Activated gamma-delta T cell treated with Interleukin-2 at 50 U/mL for 16 hours (primary cell): ENCODE data around the gene TNRC6A.
"Not testable (repeated sequence)": the region's sequence is repeated elsewhere in the genome, so short reads cannot be mapped to it uniquely, and the experiment has no call there.

Source experiments
- DNase-seq: peaks from one replicate; pipeline ENCODE4 v3.0.0-alpha.2; 2020

Gene TNRC6A

GRCh38 chr16:24761526-24761925 lies 32.1 kb downstream of the TNRC6A start:
- no peak for DNase-seq

GRCh38 chr16:24764916-24765315 lies 35.5 kb downstream of the TNRC6A start:
- no peak for DNase-seq

- no peak for DNase-seq
Measured at GRCh38 chr16:24766057-24766456, 36.6 kb downstream of the TNRC6A start.

- no peak for DNase-seq
Measured at GRCh38 chr16:24769806-24770205, 40.4 kb downstream of the TNRC6A start.

- no peak for DNase-seq
Measured at GRCh38 chr16:24771132-24771778, 41.8 kb downstream of the TNRC6A start.

- no peak for DNase-seq
Measured at GRCh38 chr16:24771779-24772157, 42.3 kb downstream of the TNRC6A start.

- DNase-seq: no peak
Measured at GRCh38 chr16:24773771-24774427, 44.4 kb downstream of the TNRC6A start.

- DNase-seq: no peak
Measured at GRCh38 chr16:24774510-24774909, 45.1 kb downstream of the TNRC6A start.

- DNase-seq: no peak
Measured at GRCh38 chr16:24775455-24775854, 46.0 kb downstream of the TNRC6A start.

- DNase-seq: no peak
Measured at GRCh38 chr16:24776501-24777220, 47.2 kb downstream of the TNRC6A start.

- no peak for DNase-seq
Measured at GRCh38 chr16:24778671-24779070, 49.2 kb downstream of the TNRC6A start.

- DNase-seq: no peak
Measured at GRCh38 chr16:24781256-24781655, 51.8 kb downstream of the TNRC6A start.

GRCh38 chr16:24784121-24784520 lies 54.7 kb downstream of the TNRC6A start:
- no peak for DNase-seq

GRCh38 chr16:24789881-24790280 lies 60.4 kb downstream of the TNRC6A start:
- no peak for DNase-seq

- DNase-seq: no peak
Measured at GRCh38 chr16:24800586-24800985, 71.1 kb downstream of the TNRC6A start.

GRCh38 chr16:24801761-24802302 lies 72.4 kb downstream of the TNRC6A start:
- no peak for DNase-seq

- no peak for DNase-seq
Measured at GRCh38 chr16:24805484-24805883, 76.0 kb downstream of the TNRC6A start.

GRCh38 chr16:24807301-24807700 lies 77.8 kb downstream of the TNRC6A start:
- DNase-seq: no peak

- no peak for DNase-seq
Measured at GRCh38 chr16:24810951-24811843, 81.7 kb downstream of the TNRC6A start.

- DNase-seq: not testable (repeated sequence)
Measured at GRCh38 chr16:24812813-24813212, 83.4 kb downstream of the TNRC6A start.

GRCh38 chr16:24815021-24815420 lies 85.6 kb downstream of the TNRC6A start:
- DNase-seq: no peak

- no peak for DNase-seq
Measured at GRCh38 chr16:24816688-24817087, 87.2 kb downstream of the TNRC6A start.
